Hair follicle dermal papilla cell (primary cell): Measurements from ENCODE around the gene MINDY1. TPM values are rescaled to one million over a fixed set of nuclear protein-coding genes. Genes with fewer than 3 reads are reported as not detected.

Source experiments
- small RNA-seq: library from RNA; depleted of rRNA; stranded (forward); fragments of <200 nt; gene quantifications from one replicate; pipeline ENCODE3, GENCODE V24; 2012
- total RNA-seq: library from RNA; depleted of rRNA; stranded (reverse); fragments of >200 nt; gene quantifications from 2 replicates; pipeline ENCODE4 v1.2.3, GENCODE V29; 2012

MINDY1 gene
- 20.4 and 21.1 TPM in 2 replicates for total RNA-seq

GRCh38 chr1:151006327-151007052 is at the start of gene MINDY1:
Gene MINDY1 (minus strand): TSS chr1:151006902. CDS start chr1:151002617, 4,285 bp downstream.

GRCh38 chr1:151047591-151047924 is 40.9 kb upstream of the MINDY1 start, which contains the start of gene C1orf56:
Gene C1orf56 (plus strand): TSS chr1:151047751. CDS start chr1:151047848, 97 bp downstream.

GRCh38 chr1:151036356-151036755 is 29.7 kb upstream of the MINDY1 start, which contains the start of gene BNIPL:
Gene BNIPL (plus strand): TSS chr1:151036586. CDS start chr1:151036726, 140 bp downstream.

DNA sequence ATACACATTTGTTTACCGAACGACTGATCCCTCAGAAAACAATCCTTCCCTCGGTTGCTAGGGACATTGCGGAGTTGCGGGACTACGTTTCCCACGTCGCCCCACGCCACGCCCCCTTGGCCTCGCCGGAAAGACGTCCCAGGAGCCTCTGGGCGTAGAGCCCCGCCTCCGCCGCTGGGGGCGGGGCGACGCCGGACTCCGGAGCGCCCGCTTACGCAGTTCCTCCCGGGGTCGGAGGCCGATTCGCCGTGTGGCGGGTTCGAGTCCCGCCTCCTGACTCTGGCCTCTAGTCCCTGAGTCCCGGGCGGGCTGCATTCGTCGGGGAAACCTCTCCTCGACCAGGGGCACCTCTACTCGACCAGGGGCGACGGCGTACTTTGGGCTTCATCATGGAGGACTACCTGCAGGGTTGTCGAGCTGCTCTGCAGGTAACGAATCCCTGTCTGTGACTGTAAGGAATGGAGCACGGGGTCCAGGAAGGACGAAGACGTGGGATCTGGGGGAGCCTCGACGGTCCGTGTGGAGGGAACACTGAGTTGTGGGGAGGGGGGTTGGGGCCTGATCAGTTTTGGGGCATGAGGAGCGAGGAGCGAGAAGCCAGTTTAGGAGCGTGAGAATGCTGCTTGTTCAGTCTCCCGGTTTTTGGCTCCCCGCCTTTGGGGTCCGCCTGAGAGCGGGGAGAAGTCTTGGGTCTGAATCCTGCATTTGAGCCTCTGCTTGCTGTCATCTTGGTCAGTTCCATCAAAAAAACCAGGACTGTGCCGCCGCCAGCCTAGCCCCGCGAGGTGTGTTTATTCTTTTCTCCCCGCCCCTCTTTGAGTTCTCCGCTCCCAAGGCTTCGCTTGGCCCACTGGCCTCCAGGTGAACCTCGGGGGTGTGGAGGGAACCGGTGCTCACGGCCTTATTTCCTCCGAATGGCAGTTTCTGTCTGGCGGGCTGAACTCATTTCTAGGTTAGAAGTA is 1.8 kb upstream of the MINDY1 start, which contains the start of gene PRUNE1:
Gene PRUNE1 (plus strand): TSS at position 206 of the 962 bp plus-strand sequence. CDS start 184 bp downstream, at position 390.

GRCh38 chr1:150981805-150982712 is 24.6 kb downstream of the MINDY1 start, which contains the start of gene ANXA9:
Gene ANXA9 (plus strand): TSS chr1:150982292. CDS start chr1:150983106, 814 bp downstream.

GRCh38 chr1:150974580-150975478 is 31.9 kb downstream of the MINDY1 start, which contains the start of gene CERS2:
Gene CERS2 (minus strand): TSS chr1:150974835. CDS start chr1:150969090, 5,745 bp downstream.

Small RNAs within 50 kb of the gene (small RNA-seq; reads per million reads assigned to genes)
- not detected for gene RNU6-884P

Other genes with a start within 250 kb of the MINDY1 start
- gene CTSS, start 241.1 kb downstream of the MINDY1 start, total RNA-seq = 4.7 and 9.4 TPM in 2 replicates
- 383 and 515 TPM in 2 replicates for gene CTSK, start 198.6 kb downstream of the MINDY1 start, total RNA-seq
- gene ARNT, start 130.3 kb downstream of the MINDY1 start, total RNA-seq = 50.8 and 68.0 TPM in 2 replicates
- gene CTXND2, start 119.8 kb downstream of the MINDY1 start, total RNA-seq = not detected in 2 replicates
- 40.8 and 49.3 TPM in 2 replicates for gene SETDB1, start 80.5 kb downstream of the MINDY1 start, total RNA-seq
- gene CERS2, start 32.1 kb downstream of the MINDY1 start, total RNA-seq = 131 and 147 TPM in 2 replicates
- gene ANXA9, start 24.6 kb downstream of the MINDY1 start, total RNA-seq = 0.16 TPM in 1 of 2 replicates, not detected in the other
- gene PRUNE1, start 1.5 kb upstream of the MINDY1 start, total RNA-seq = 9.1 and 10.4 TPM in 2 replicates
- gene BNIPL, start 29.7 kb upstream of the MINDY1 start, total RNA-seq = under 0.01 and 0.12 TPM in 2 replicates
- 3.6 and 5.0 TPM in 2 replicates for gene C1orf56, start 40.8 kb upstream of the MINDY1 start, total RNA-seq
- 62.1 and 64.6 TPM in 2 replicates for gene CDC42SE1, start 52.7 kb upstream of the MINDY1 start, total RNA-seq
- gene MLLT11, start 53.5 kb upstream of the MINDY1 start, total RNA-seq = 2.3 and 2.8 TPM in 2 replicates
- gene GABPB2, start 63.9 kb upstream of the MINDY1 start, total RNA-seq = 18.8 and 19.3 TPM in 2 replicates
- gene SEMA6C, start 139.7 kb upstream of the MINDY1 start, total RNA-seq = 5.4 and 5.5 TPM in 2 replicates
- not detected in 2 replicates for gene TNFAIP8L2, start 149.7 kb upstream of the MINDY1 start, total RNA-seq
- gene LYSMD1, start 159.0 kb upstream of the MINDY1 start, total RNA-seq = 7.0 and 8.7 TPM in 2 replicates
- gene SCNM1, start 159.2 kb upstream of the MINDY1 start, total RNA-seq = 22.2 and 29.0 TPM in 2 replicates
- gene TMOD4, start 169.1 kb upstream of the MINDY1 start, total RNA-seq = 0.81 and 1.6 TPM in 2 replicates
- 42.8 and 45.5 TPM in 2 replicates for gene VPS72, start 183.3 kb upstream of the MINDY1 start, total RNA-seq
- 117 and 146 TPM in 2 replicates for gene PIP5K1A, start 191.7 kb upstream of the MINDY1 start, total RNA-seq
- 92.5 and 96.8 TPM in 2 replicates for gene PSMD4, start 247.8 kb upstream of the MINDY1 start, total RNA-seq